GM12875 (cell line): ENCODE measurements around the gene NUDT6.

Source experiments
- H3K4me3 ChIP-seq: one replicate; pipeline ENCODE4 v1.5.1; 2011; ENCODE audit warnings: low read depth, low read length, control low read depth
- TF ChIP-seq, protein P1 (sequence below): IDR thresholded peaks from 2 replicates; pipeline ENCODE4 v1.5.1; 2011; ENCODE audit warnings: low read depth, mild to moderate bottlenecking, control low read depth, inconsistent platforms, low read length, moderate library complexity, borderline replicate concordance; ENCODE audit not compliant: insufficient read depth

The NUDT6 gene

GRCh38 chr4:122894827-122895226 lies 27.6 kb downstream of the NUDT6 start:
- no peak overlapping the region for H3K4me3 ChIP-seq
- TF ChIP-seq, protein P1, sequence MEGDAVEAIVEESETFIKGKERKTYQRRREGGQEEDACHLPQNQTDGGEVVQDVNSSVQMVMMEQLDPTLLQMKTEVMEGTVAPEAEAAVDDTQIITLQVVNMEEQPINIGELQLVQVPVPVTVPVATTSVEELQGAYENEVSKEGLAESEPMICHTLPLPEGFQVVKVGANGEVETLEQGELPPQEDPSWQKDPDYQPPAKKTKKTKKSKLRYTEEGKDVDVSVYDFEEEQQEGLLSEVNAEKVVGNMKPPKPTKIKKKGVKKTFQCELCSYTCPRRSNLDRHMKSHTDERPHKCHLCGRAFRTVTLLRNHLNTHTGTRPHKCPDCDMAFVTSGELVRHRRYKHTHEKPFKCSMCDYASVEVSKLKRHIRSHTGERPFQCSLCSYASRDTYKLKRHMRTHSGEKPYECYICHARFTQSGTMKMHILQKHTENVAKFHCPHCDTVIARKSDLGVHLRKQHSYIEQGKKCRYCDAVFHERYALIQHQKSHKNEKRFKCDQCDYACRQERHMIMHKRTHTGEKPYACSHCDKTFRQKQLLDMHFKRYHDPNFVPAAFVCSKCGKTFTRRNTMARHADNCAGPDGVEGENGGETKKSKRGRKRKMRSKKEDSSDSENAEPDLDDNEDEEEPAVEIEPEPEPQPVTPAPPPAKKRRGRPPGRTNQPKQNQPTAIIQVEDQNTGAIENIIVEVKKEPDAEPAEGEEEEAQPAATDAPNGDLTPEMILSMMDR = no peak

GRCh38 chr4:122890147-122890795 lies 32.1 kb downstream of the NUDT6 start:
- TF ChIP-seq, protein P1 = no peak
- H3K4me3 ChIP-seq = no peak overlapping the region

GRCh38 chr4:122889726-122890125 lies 32.7 kb downstream of the NUDT6 start:
- TF ChIP-seq, protein P1 = no peak
- H3K4me3 ChIP-seq = no peak overlapping the region

- H3K4me3 ChIP-seq = no peak overlapping the region
- TF ChIP-seq, protein P1 = no peak
Measured at GRCh38 chr4:122884499-122884898, 37.9 kb downstream of the NUDT6 start.

GRCh38 chr4:122882857-122883735 lies 39.3 kb downstream of the NUDT6 start:
- TF ChIP-seq, protein P1 = no peak
- no peak overlapping the region for H3K4me3 ChIP-seq

DNA sequence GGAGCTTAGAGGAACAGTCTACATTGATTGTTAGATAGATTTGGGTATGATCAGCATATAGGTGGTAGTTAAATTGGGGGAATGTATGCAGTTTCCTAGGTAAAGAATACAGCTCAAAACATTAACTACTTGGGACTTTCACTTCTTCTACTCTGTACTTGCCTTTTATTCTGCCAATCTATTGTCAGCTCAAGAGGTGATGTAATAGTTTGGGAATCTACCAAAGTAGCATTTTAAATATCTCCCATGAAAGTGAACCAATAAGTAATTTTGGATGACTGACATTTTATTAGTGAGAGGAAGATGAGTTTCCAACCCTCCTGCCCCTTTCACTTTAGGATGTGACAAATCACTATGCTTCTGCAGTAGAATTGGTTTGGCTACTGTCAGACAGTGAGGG lies 43.4 kb downstream of the NUDT6 start:
- TF ChIP-seq, protein P1 = no peak
- no peak overlapping the region for H3K4me3 ChIP-seq
